Caco-2 (cell line): Measurements from ENCODE around the gene PPID. TPM values are rescaled to one million over a fixed set of nuclear protein-coding genes. Genes with fewer than 3 reads are reported as not detected.

Experiments
- BruUV-seq: library from RNA; stranded (reverse); fragments of 400-500 nt; replicated peaks from 2 replicates; lab custom pipeline; 2021; lab: Mats Ljungman, UMichigan
- CTCF ChIA-PET: fragments of 300-600 bp; sonication (Branson Sonifier 250); formaldehyde crosslinking; loops from one replicate; lab custom pipeline; 2022; ENCODE audit warnings: antibody characterized with exemption; lab: Charles Lee
- POLR2A ChIA-PET: fragments of 300-600 bp; sonication (Branson Sonifier 250); formaldehyde crosslinking; loops from one replicate; lab custom pipeline; 2022; ENCODE audit warnings: antibody characterized with exemption; lab: Charles Lee
- DNase-seq, 2 experiments: peaks; one replicate each; pipeline versions ENCODE4 v3.0.0 to v3.0.0-alpha.2; 2020 to 2022
- H3K27me3 ChIP-seq: replicated peaks from 2 replicates; pipeline ENCODE4 v1.6.0; 2011; ENCODE audit warnings: low read length; ENCODE audit not compliant: control insufficient read depth, insufficient read depth
- H3K36me3 ChIP-seq: 2 replicates; pipeline ENCODE4 v1.5.1; 2011; ENCODE audit warnings: low read length; ENCODE audit not compliant: control insufficient read depth, insufficient read depth
- H3K4me1 ChIP-seq: fragments of 250-450 bp; sonication (Bioruptor Pico); 2 replicates; pipeline ENCODE4 v1.5.1; 2020; ENCODE audit warnings: mild to moderate bottlenecking
- H3K4me3 ChIP-seq: 2 replicates; pipeline ENCODE4 v1.5.1; 2011; ENCODE audit warnings: low read depth, mild to moderate bottlenecking, control low read depth, low read length
- H3K9me3 ChIP-seq: fragments of 250-450 bp; sonication (Bioruptor Pico); 2 replicates; pipeline ENCODE4 v1.5.1; 2020; ENCODE audit warnings: mild to moderate bottlenecking, moderate library complexity
- H3K27ac Mint-ChIP-seq: one replicate; pipeline ENCODE4 v1.8.0; 2022; ENCODE audit warnings: mixed read lengths; ENCODE audit not compliant: unreplicated experiment
- H3K27me3 Mint-ChIP-seq: one replicate; pipeline ENCODE4 v1.8.0; 2022; ENCODE audit warnings: mixed read lengths; ENCODE audit not compliant: insufficient read depth, unreplicated experiment
- H3K36me3 Mint-ChIP-seq: one replicate; pipeline ENCODE4 v1.8.0; 2022; ENCODE audit warnings: mild to moderate bottlenecking, mixed read lengths; ENCODE audit not compliant: insufficient read depth, unreplicated experiment
- H3K4me1 Mint-ChIP-seq: one replicate; pipeline ENCODE4 v1.8.0; 2022; ENCODE audit warnings: low read depth, mixed read lengths; ENCODE audit not compliant: unreplicated experiment
- H3K4me3 Mint-ChIP-seq: one replicate; pipeline ENCODE4 v1.8.0; 2022; ENCODE audit warnings: mild to moderate bottlenecking, moderate library complexity, mixed read lengths; ENCODE audit not compliant: unreplicated experiment
- H3K9me3 Mint-ChIP-seq: one replicate; pipeline ENCODE4 v1.8.0; 2022; ENCODE audit warnings: mixed read lengths; ENCODE audit not compliant: unreplicated experiment
- CTCF ChIP-seq, 2 experiments: fragments of 200-600 bp in 1 of 2; IDR thresholded peaks; 1 replicate in 1 of 2; 2 replicates in 1 of 2; pipeline versions ENCODE4 v1.5.1 to v1.8.0; 2011 to 2022; ENCODE audit warnings: antibody characterized with exemption in 1 of 2, control low read depth in 1 of 2, inconsistent platforms in 1 of 2, low read depth in 1 of 2, low read length in 1 of 2, mild to moderate bottlenecking in 1 of 2, moderate library complexity in 1 of 2; ENCODE audit not compliant: insufficient read depth in 1 of 2, severe bottlenecking in 1 of 2, unreplicated experiment in 1 of 2
- intact Hi-C: fragments of 100-400 bp; cut with micrococcal nuclease; formaldehyde crosslinking; loops from one replicate; pipeline ENCODE4 v1.10.0; 2022; ENCODE audit not compliant: unreplicated experiment
- total RNA-seq: library from RNA; stranded (reverse); gene quantifications from 2 replicates; pipeline ENCODE4 v1.2.3, GENCODE V29; 2022

Gene PPID
- total RNA-seq, 1 experiment from 2014 or later, result 50.9 TPM

DNA sequence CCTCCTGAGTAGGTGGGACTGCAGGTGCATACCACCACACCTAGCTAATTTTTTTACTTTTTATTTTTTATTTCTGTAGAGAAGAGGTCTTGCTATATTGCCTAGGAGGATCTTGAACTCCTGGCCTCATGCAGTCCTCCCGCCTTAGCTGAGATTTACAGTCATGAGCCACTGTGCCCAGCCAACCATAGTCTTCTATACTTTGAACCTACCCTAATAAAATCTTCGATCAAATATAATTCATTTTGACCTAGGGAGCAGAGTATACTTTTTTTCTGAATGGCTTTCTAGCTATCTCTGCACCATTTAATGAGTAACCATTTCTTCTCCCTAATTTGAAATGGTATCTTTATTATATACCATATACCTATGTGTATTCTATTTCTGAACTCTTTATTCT lies 44.4 kb downstream of the PPID start:
- Mint-ChIP-seq H3K9me3 (no peaks in the 10 kb centered on the region), H3K4me1 (no peaks in the 10 kb centered on the region), H3K4me3 (no peak overlapping the region), H3K27me3 (no peaks in the 10 kb centered on the region), H3K36me3 (no peaks in the 10 kb centered on the region), H3K27ac (no peak overlapping the region)
- no peak for TF ChIP-seq CTCF (IDR thresholded peaks at IDR 0.05; ENCODE audit: insufficient read depth in 1 of 2, low read depth in 1 of 2, low read length in 1 of 2, severe bottlenecking in 1 of 2, unreplicated experiment in 1 of 2)
- H3K36me3 ChIP-seq, result no peaks in the 10 kb centered on the region
- intact Hi-C loops, result loop anchor here (10.0 kb wide), 1 partner anchor 366 kb away; no protein-coding TSS in a partner anchor
- no TSS peak for BruUV-seq
- no peak overlapping the region for H3K4me3 ChIP-seq
- no peaks in the 10 kb centered on the region for H3K27me3 ChIP-seq
- peaks cover 11% of the 10 kb centered on the region; the same call in 1 of the 2 replicates for H3K4me1 ChIP-seq
- no peak for DNase-seq
- H3K9me3 ChIP-seq, result no peaks in the 10 kb centered on the region
- POLR2A ChIA-PET, result no interaction called here
- CTCF ChIA-PET, result no interaction called here

- Mint-ChIP-seq H3K9me3 (no peaks in the 10 kb centered on the region), H3K27me3 (no peaks in the 10 kb centered on the region), H3K27ac (no peak overlapping the region), H3K4me3 (no peak overlapping the region), H3K36me3 (peaks cover 9% of the 10 kb centered on the region), H3K4me1 (peaks cover under 1% of the 10 kb centered on the region)
- DNase-seq, result no peak
- ChIA-PET CTCF (no interaction called here), POLR2A (no interaction called here)
- Histone ChIP-seq H3K4me1 (peaks cover 11% of the 10 kb centered on the region; the same call in 1 of the 2 replicates), H3K27me3 (no peaks in the 10 kb centered on the region), H3K9me3 (no peaks in the 10 kb centered on the region), H3K4me3 (no peak overlapping the region), H3K36me3 (no peaks in the 10 kb centered on the region)
- TF ChIP-seq CTCF (IDR thresholded peaks at IDR 0.05; ENCODE audit: insufficient read depth in 1 of 2, low read depth in 1 of 2, low read length in 1 of 2, severe bottlenecking in 1 of 2, unreplicated experiment in 1 of 2), result no peak
- BruUV-seq, result no TSS peak
- intact Hi-C loops, result loop anchor here (10.0 kb wide), 1 partner anchor 369 kb away; no protein-coding TSS in a partner anchor
These were observed 47.1 kb downstream of the PPID start for GRCh38 chr4:158676076-158676475.

DNA sequence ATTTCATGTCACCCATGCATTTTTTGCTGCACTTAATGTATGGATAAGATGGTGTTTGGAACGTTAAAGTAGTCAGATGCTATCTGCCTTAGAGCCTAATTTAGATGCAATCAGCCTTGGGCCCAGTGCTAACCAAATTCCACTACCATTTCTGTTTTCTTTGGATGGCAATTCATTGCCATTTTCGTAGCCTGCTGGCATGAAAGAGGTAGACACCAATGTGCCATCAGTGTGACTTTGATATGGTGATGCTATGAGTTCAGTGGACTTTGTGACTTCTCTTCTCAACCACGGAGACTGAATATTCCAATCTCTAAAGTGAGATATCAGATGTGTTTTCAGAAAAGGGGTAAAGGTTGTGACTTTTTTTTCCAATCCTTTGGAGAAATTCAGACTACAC lies 49.6 kb downstream of the PPID start:
- Histone ChIP-seq H3K27me3 (no peaks in the 10 kb centered on the region), H3K9me3 (no peaks in the 10 kb centered on the region), H3K36me3 (no peaks in the 10 kb centered on the region), H3K4me3 (no peak overlapping the region), H3K4me1 (peaks cover 14% of the 10 kb centered on the region; the same call in 1 of the 2 replicates)
- DNase-seq, result no peak
- Mint-ChIP-seq H3K4me3 (no peak overlapping the region), H3K27ac (no peak overlapping the region), H3K36me3 (peaks cover 9% of the 10 kb centered on the region), H3K4me1 (peaks cover 7% of the 10 kb centered on the region), H3K9me3 (no peaks in the 10 kb centered on the region), H3K27me3 (no peaks in the 10 kb centered on the region)
- no peak for TF ChIP-seq CTCF (IDR thresholded peaks at IDR 0.05; ENCODE audit: insufficient read depth in 1 of 2, low read depth in 1 of 2, low read length in 1 of 2, severe bottlenecking in 1 of 2, unreplicated experiment in 1 of 2)
- ChIA-PET CTCF (no interaction called here), POLR2A (no interaction called here)
- intact Hi-C loops, result loop anchor here (5.0 to 10.0 kb wide), 3 partner anchors 371 to 774 kb away; no protein-coding TSS in a partner anchor
- BruUV-seq, result no TSS peak
